KOPT-K1 (cell line): ENCODE data around the gene LRRC32.

ENCODE experiments used
- H3K27ac ChIP-seq: fragments of 200-600 bp; sonication (generic); 2 replicates; pipeline ENCODE4 v1.5.1; 2016; ENCODE audit warnings: antibody characterized with exemption, mild to moderate bottlenecking, low read depth, low read length; ENCODE audit not compliant: poor library complexity, severe bottlenecking
- H3K36me3 ChIP-seq: fragments of 200-600 bp; sonication (generic); 2 replicates; pipeline ENCODE4 v1.5.1; 2017; ENCODE audit warnings: antibody characterized with exemption, mild to moderate bottlenecking, low read length, moderate library complexity; ENCODE audit not compliant: insufficient read depth
- H3K9me3 ChIP-seq: fragments of 200-600 bp; sonication (generic); 2 replicates; pipeline ENCODE4 v1.5.1; 2017; ENCODE audit warnings: antibody characterized with exemption, low read length, mild to moderate bottlenecking; ENCODE audit not compliant: insufficient read depth, poor library complexity, severe bottlenecking

Gene LRRC32

GRCh38 chr11:76639621-76640020, 30.9 kb downstream of the LRRC32 start:
- H3K27ac ChIP-seq, result no peak overlapping the region
- H3K9me3 ChIP-seq, result no peaks in the 10 kb centered on the region
- no peaks in the 10 kb centered on the region for H3K36me3 ChIP-seq

GRCh38 chr11:76638270-76639197, 32.0 kb downstream of the LRRC32 start:
- no peaks in the 10 kb centered on the region for H3K36me3 ChIP-seq
- H3K27ac ChIP-seq, result no peak overlapping the region
- no peaks in the 10 kb centered on the region for H3K9me3 ChIP-seq

- H3K36me3 ChIP-seq, result no peaks in the 10 kb centered on the region
- H3K27ac ChIP-seq, result no peak overlapping the region
- no peaks in the 10 kb centered on the region for H3K9me3 ChIP-seq
These were observed 32.9 kb downstream of the LRRC32 start for GRCh38 chr11:76637491-76638269.

- no peak overlapping the region for H3K27ac ChIP-seq
- H3K9me3 ChIP-seq, result no peaks in the 10 kb centered on the region
- H3K36me3 ChIP-seq, result no peaks in the 10 kb centered on the region
These were observed 33.6 kb downstream of the LRRC32 start for GRCh38 chr11:76636826-76637460.

GRCh38 chr11:76635991-76636738, 34.4 kb downstream of the LRRC32 start:
- Histone ChIP-seq H3K27ac (no peak overlapping the region), H3K9me3 (no peaks in the 10 kb centered on the region), H3K36me3 (no peaks in the 10 kb centered on the region)

GRCh38 chr11:76634886-76635285, 35.7 kb downstream of the LRRC32 start:
- Histone ChIP-seq H3K9me3 (no peaks in the 10 kb centered on the region), H3K27ac (no peak overlapping the region), H3K36me3 (no peaks in the 10 kb centered on the region)

- H3K27ac ChIP-seq, result no peak overlapping the region
- H3K36me3 ChIP-seq, result no peaks in the 10 kb centered on the region
- no peaks in the 10 kb centered on the region for H3K9me3 ChIP-seq
These were observed 38.1 kb downstream of the LRRC32 start for GRCh38 chr11:76632492-76632891.

GRCh38 chr11:76631566-76632308, 38.8 kb downstream of the LRRC32 start:
- no peaks in the 10 kb centered on the region for H3K36me3 ChIP-seq
- H3K9me3 ChIP-seq, result no peaks in the 10 kb centered on the region
- H3K27ac ChIP-seq, result no peak overlapping the region

GRCh38 chr11:76630600-76631281, 39.8 kb downstream of the LRRC32 start:
- no peaks in the 10 kb centered on the region for H3K9me3 ChIP-seq
- H3K36me3 ChIP-seq, result no peaks in the 10 kb centered on the region
- no peak overlapping the region for H3K27ac ChIP-seq

- no peak overlapping the region for H3K27ac ChIP-seq
- no peaks in the 10 kb centered on the region for H3K36me3 ChIP-seq
- H3K9me3 ChIP-seq, result no peaks in the 10 kb centered on the region
These were observed 40.5 kb downstream of the LRRC32 start for GRCh38 chr11:76629853-76630599.

GRCh38 chr11:76629116-76629852, 41.3 kb downstream of the LRRC32 start:
- Histone ChIP-seq H3K27ac (no peak overlapping the region), H3K9me3 (no peaks in the 10 kb centered on the region), H3K36me3 (no peaks in the 10 kb centered on the region)

- no peaks in the 10 kb centered on the region for H3K9me3 ChIP-seq
- no peaks in the 10 kb centered on the region for H3K36me3 ChIP-seq
- H3K27ac ChIP-seq, result no peak overlapping the region
These were observed 42.1 kb downstream of the LRRC32 start for GRCh38 chr11:76628408-76628947.
